ENCODE results near the gene SPSB3. TPM values are rescaled to one million over a fixed set of nuclear protein-coding genes. Genes with fewer than 3 reads are reported as not detected.

The SPSB3 gene
- total RNA-seq, 1 donor from 2014 or later = 57.9 TPM

GRCh38 chr16:1816396-1817275 is 34.3 kb upstream of the SPSB3 start:
- no peak overlapping the region for H3K4me3 ChIP-seq (ENCODE audit: low read depth, low read length)
- DNase-seq (ENCODE audit: low read depth) = no peak
- TF ChIP-seq CTCF (conservative IDR thresholded peaks at IDR 0.05; ENCODE audit: low read depth, low read length) = no peak

- no peak overlapping the region for H3K4me3 ChIP-seq (ENCODE audit: low read depth, low read length)
- no peak for DNase-seq (ENCODE audit: low read depth)
- TF ChIP-seq CTCF (conservative IDR thresholded peaks at IDR 0.05; ENCODE audit: low read depth, low read length) = no peak
These were observed 33.1 kb upstream of the SPSB3 start for GRCh38 chr16:1815461-1815860.

GRCh38 chr16:1812732-1813163 is 30.4 kb upstream of the SPSB3 start:
- no peak overlapping the region for H3K4me3 ChIP-seq (ENCODE audit: low read depth, low read length)
- no peak for DNase-seq (ENCODE audit: low read depth)
- peak; percentile 71 for TF ChIP-seq CTCF (conservative IDR thresholded peaks at IDR 0.05; ENCODE audit: low read depth, low read length)

GRCh38 chr16:1810536-1810935 is 28.2 kb upstream of the SPSB3 start:
- DNase-seq (ENCODE audit: low read depth) = no peak
- no peak for TF ChIP-seq CTCF (conservative IDR thresholded peaks at IDR 0.05; ENCODE audit: low read depth, low read length)
- H3K4me3 ChIP-seq (ENCODE audit: low read depth, low read length) = no peak overlapping the region

- no peak for TF ChIP-seq CTCF (conservative IDR thresholded peaks at IDR 0.05; ENCODE audit: low read depth, low read length)
- no peak overlapping the region for H3K4me3 ChIP-seq (ENCODE audit: low read depth, low read length)
- DNase-seq (ENCODE audit: low read depth) = no peak
These were observed 27.7 kb upstream of the SPSB3 start for GRCh38 chr16:1810106-1810505.

GRCh38 chr16:1809281-1809801 is 27.0 kb upstream of the SPSB3 start:
- DNase-seq (ENCODE audit: low read depth) = no peak
- H3K4me3 ChIP-seq (ENCODE audit: low read depth, low read length) = no peak overlapping the region
- TF ChIP-seq CTCF (conservative IDR thresholded peaks at IDR 0.05; ENCODE audit: low read depth, low read length) = no peak

All from epithelial cell of proximal tubule (primary cell).